ENCODE measurements around the gene GBE1.

DNA sequence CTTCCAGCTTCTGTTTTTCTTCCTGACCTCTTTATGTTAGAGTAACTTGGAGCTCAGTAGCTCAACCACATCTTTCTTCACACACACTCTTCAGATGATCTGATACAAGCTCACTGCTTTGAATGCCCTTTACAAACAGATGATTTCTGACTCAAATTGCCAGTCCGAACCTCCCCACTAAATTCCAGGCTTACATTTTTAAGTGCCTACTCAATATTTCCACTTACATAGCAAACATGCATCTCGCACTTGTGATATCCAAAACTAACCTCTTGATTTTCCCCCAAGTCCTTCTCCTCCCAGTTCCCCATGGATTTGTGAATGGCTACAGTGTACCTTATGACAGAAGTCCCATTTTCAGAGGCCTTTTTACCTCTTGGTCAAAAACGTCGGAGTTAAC, 139.1 kb downstream of the GBE1 start:
- no peak for TF ChIP-seq CTCF (IDR thresholded peaks at IDR 0.05)
- no peak for TF ChIP-seq POLR2A (IDR thresholded peaks at IDR 0.05)

All from adrenal gland (tissue), 5 donors.